Tibial nerve (tissue), 4 donors: ENCODE data around the gene INTS2. TPM values are rescaled to one million over a fixed set of nuclear protein-coding genes. Genes with fewer than 3 reads are reported as not detected.
"Not testable (repeated sequence)": the region's sequence is repeated elsewhere in the genome, so short reads cannot be mapped to it uniquely, and the experiment has no call there.

Experiments
- DNase-seq, 2 donors: peaks; one replicate each; pipeline ENCODE4 v3.0.0-alpha.2; 2019; ENCODE audit warnings: low spot score in 2 of 2
- H3K27ac ChIP-seq, 4 donors: fragments of 200-600 bp; sonication (generic) in 3 of 4; one replicate each; pipeline ENCODE4 v1.5.1; 2017 to 2019; ENCODE audit warnings: mild to moderate bottlenecking in 1 of 4
- H3K27me3 ChIP-seq, 2 donors: fragments of 200-600 bp; sonication (generic) in 1 of 2; one replicate each; pipeline versions ENCODE4 v1.5.1 to v1.6.0; 2017 to 2019
- H3K36me3 ChIP-seq, 3 donors: fragments of 200-600 bp; sonication (generic); one replicate each; pipeline ENCODE4 v1.5.1; 2018 to 2019
- H3K4me1 ChIP-seq, 4 donors: fragments of 200-600 bp; sonication (generic) in 3 of 4; one replicate each; pipeline ENCODE4 v1.5.1; 2017 to 2019
- H3K4me3 ChIP-seq, 4 donors: fragments of 200-600 bp; sonication (generic) in 3 of 4; one replicate each; pipeline ENCODE4 v1.5.1; 2017 to 2019; ENCODE audit warnings: mild to moderate bottlenecking in 1 of 4, moderate library complexity in 1 of 4
- H3K9me3 ChIP-seq, 4 donors: fragments of 200-600 bp; sonication (generic) in 3 of 4; one replicate each; pipeline ENCODE4 v1.5.1; 2017 to 2019
- CTCF ChIP-seq, 5 experiments: fragments of 200-600 bp in 3 of 5; fragments of 450-650 bp in 2 of 5; sonication (generic) in 3 of 5; IDR thresholded peaks; one replicate each; pipeline ENCODE4 v1.5.1; 2016 to 2019; ENCODE audit warnings: antibody characterized with exemption in 5 of 5, mild to moderate bottlenecking in 3 of 5, moderate library complexity in 2 of 5
- EP300 ChIP-seq, 2 donors: sonication (generic); formaldehyde crosslinking; IDR thresholded peaks; one replicate each; pipeline ENCODE4 v1.6.1; 2017; ENCODE audit warnings: antibody characterized with exemption in 2 of 2, mild to moderate bottlenecking in 1 of 2
- POLR2A ChIP-seq, 2 donors: fragments of 450-650 bp; IDR thresholded peaks; one replicate each; pipeline ENCODE4 v1.6.1; 2017; ENCODE audit warnings: antibody characterized with exemption in 2 of 2, mild to moderate bottlenecking in 2 of 2, moderate library complexity in 2 of 2
- WGBS, 2 donors: methylation state at CpG; one replicate each; pipeline ENCODE4 v1.1.5; 2018; 5-methylcytosine and 5-hydroxymethylcytosine counted together
- total RNA-seq, 4 donors: library from RNA; depleted of rRNA; stranded (reverse); fragments of >200 nt; gene quantifications; one replicate each; pipeline ENCODE4 v1.1.0, GENCODE V29; 2016

INTS2 gene
- total RNA-seq, 4 donors from 2014 or later: 10.0 to 15.5 (median 13.0) TPM

GRCh38 chr17:61863801-61864126, 64.0 kb downstream of the INTS2 start:
- Histone ChIP-seq H3K27me3 (no peaks in the 10 kb centered on the region), H3K27ac (peak overlapping the region; percentile 50 to 87 (median 82)), H3K4me3 (peak overlapping the region; percentile 44 to 70 (median 62)), H3K36me3 (peaks cover 0 to 3% (median 0%) of the 10 kb centered on the region in 3 donors), H3K4me1 (peaks cover 0 to 11% (median 0%) of the 10 kb centered on the region in 4 donors), H3K9me3 (no peaks in the 10 kb centered on the region)
- WGBS, 2 donors: 1 to 2% methylated on average over 8 of the region's 8 CpGs
- no peak for DNase-seq
- TF ChIP-seq POLR2A (IDR thresholded peaks at IDR 0.05): no peak
- no peak for TF ChIP-seq EP300 (IDR thresholded peaks at IDR 0.05)
- TF ChIP-seq CTCF (IDR thresholded peaks at IDR 0.05): no peak

GRCh38 chr17:61862975-61863800, 64.6 kb downstream of the INTS2 start, which contains the start of gene BRIP1:
TSS of gene BRIP1 (minus strand) at chr17:61863528. CDS start at chr17:61861539, 1,989 bp downstream.
- peak within 1 kb of the TSS; percentile 44 to 70 (median 62) for H3K4me3 ChIP-seq
- peak; percentile 82 to 88 for DNase-seq
- H3K27me3 ChIP-seq: no peaks in the 10 kb centered on the region
- TF ChIP-seq EP300 (IDR thresholded peaks at IDR 0.05) (peak; percentile 37 to 56), CTCF (IDR thresholded peaks at IDR 0.05) (no peak), POLR2A (IDR thresholded peaks at IDR 0.05) (no peak)
- H3K4me1 ChIP-seq: peaks cover 0 to 11% (median 0%) of the 10 kb centered on the region in 4 donors
- 0% methylated on average over 43 of the region's 43 CpGs for WGBS, 2 donors
- H3K36me3 ChIP-seq: no peaks in the 10 kb centered on the region
- H3K9me3 ChIP-seq: no peaks in the 10 kb centered on the region
- peak within 1 kb of the TSS; percentile 50 to 87 (median 82) for H3K27ac ChIP-seq

GRCh38 chr17:61862105-61862574, 65.6 kb downstream of the INTS2 start:
- DNase-seq: no peak
- no peak overlapping the region for H3K27ac ChIP-seq
- 29 to 30% methylated on average over 1 of the region's 1 CpG for WGBS, 2 donors
- H3K27me3 ChIP-seq: no peaks in the 10 kb centered on the region
- TF ChIP-seq CTCF (IDR thresholded peaks at IDR 0.05): no peak
- TF ChIP-seq EP300 (IDR thresholded peaks at IDR 0.05): no peak
- no peak for TF ChIP-seq POLR2A (IDR thresholded peaks at IDR 0.05)
- no peaks in the 10 kb centered on the region for H3K36me3 ChIP-seq
- H3K9me3 ChIP-seq: no peaks in the 10 kb centered on the region
- no peak overlapping the region for H3K4me3 ChIP-seq
- peaks cover 0 to 11% (median 0%) of the 10 kb centered on the region in 4 donors for H3K4me1 ChIP-seq

GRCh38 chr17:61860397-61860796, 67.4 kb downstream of the INTS2 start:
- not testable (repeated sequence) for H3K27ac ChIP-seq, DNase-seq, H3K4me3 ChIP-seq, H3K9me3 ChIP-seq, H3K27me3 ChIP-seq, H3K36me3 ChIP-seq
- 88 to 91% methylated on average over 10 of the region's 10 CpGs for WGBS, 2 donors
- H3K4me1 ChIP-seq: peaks cover 0 to 11% (median 0%) of the 10 kb centered on the region in 4 donors

GRCh38 chr17:61856035-61856434, 71.7 kb downstream of the INTS2 start:
- DNase-seq: no peak
- WGBS, 2 donors: 89 to 94% methylated on average over 1 of the region's 1 CpG
- TF ChIP-seq EP300 (IDR thresholded peaks at IDR 0.05): no peak
- no peak for TF ChIP-seq CTCF (IDR thresholded peaks at IDR 0.05)
- TF ChIP-seq POLR2A (IDR thresholded peaks at IDR 0.05): no peak

More at GRCh38 chr17:61856035-61856434, 71.7 kb downstream of the INTS2 start:
- Histone ChIP-seq H3K36me3 (no peaks in the 10 kb centered on the region), H3K4me3 (no peak overlapping the region), H3K9me3 (no peaks in the 10 kb centered on the region), H3K4me1 (no peaks in the 10 kb centered on the region), H3K27ac (no peak overlapping the region), H3K27me3 (no peaks in the 10 kb centered on the region)
